H1 (cell line): ENCODE measurements around the gene BRD7. TPM values are rescaled to one million over a fixed set of nuclear protein-coding genes. Genes with fewer than 3 reads are reported as not detected.

Source experiments
- CHD7 ChIP-seq: fragments of 300-600 bp; sonication (generic); IDR thresholded peaks from 2 replicates; pipeline ENCODE4 v1.7.1; 2012; ENCODE audit warnings: low read length, moderate library complexity, mild to moderate bottlenecking, inconsistent platforms; ENCODE audit not compliant: insufficient replicate concordance
- JUND ChIP-seq: IDR thresholded peaks from 2 replicates; pipeline ENCODE4 v1.6.1; 2011; ENCODE audit warnings: mild to moderate bottlenecking, improper control_type of control experiment, low read length
- polyA plus RNA-seq, 7 experiments: library from polyadenylated mRNA; depleted of rRNA in 3 of 7; stranded (reverse) in 5 of 7; unstranded in 2 of 7; fragments of >200 nt in 5 of 7; fragments of 200-250 nt in 2 of 7; gene quantifications; 1 replicate in 5 of 7; 2 replicates in 1 of 7; 4 replicates in 1 of 7; pipeline versions ENCODE4 v1.2.1 to v1.2.3, GENCODE V29; 2011 to 2013; ENCODE audit warnings: missing spikeins in 2 of 7, mixed read lengths in 2 of 7
- total RNA-seq: library from RNA; stranded (reverse); fragmentation: NEBNext Ultra II Directional; extraction: Animal tissue kit (Norgen Biotek cat#: 25700); gene quantifications from 2 replicates; pipeline ENCODE4 v1.2.1, GENCODE V29; 2021

Gene BRD7
- total and polyA plus RNA-seq, 2 of the 8 experiments (the other 6 are each of a cell fraction or from before 2014, with no cell fraction given) = 42.5 to 120 TPM

- TF ChIP-seq CHD7 (no peak), JUND (peak; percentile 31; the same call in 1 of the 2 replicates)
Measured at GRCh38 chr16:50266337-50267091, 102.3 kb downstream of the BRD7 start, which contains the start of gene ADCY7 (continued).
